HG02642 (cell line): ENCODE results near the gene TCFL5.

Experiments
- ATAC-seq: cut with Tn5 transposase; IDR thresholded peaks from one replicate; pipeline ENCODE4 v1.9.1; 2021; ENCODE audit warnings: mild to moderate bottlenecking; ENCODE audit not compliant: unreplicated experiment, poor library complexity

The TCFL5 gene

GRCh38 chr20:62861726-62862336 is at the start of gene TCFL5:
Gene TCFL5, minus strand, starts transcription at chr20:62861822. Its CDS starts 152 bp downstream, at chr20:62861670.
- ATAC-seq = peak; percentile 79

GRCh38 chr20:62910777-62911497 is 49.3 kb upstream of the TCFL5 start:
- no peak for ATAC-seq

GRCh38 chr20:62910217-62910766 is 48.7 kb upstream of the TCFL5 start:
- ATAC-seq = no peak

- ATAC-seq = no peak
These were observed 47.6 kb upstream of the TCFL5 start for GRCh38 chr20:62908971-62909791.

GRCh38 chr20:62907384-62908317 is 46.0 kb upstream of the TCFL5 start:
- ATAC-seq = no peak

- ATAC-seq = no peak
These were observed 45.2 kb upstream of the TCFL5 start for GRCh38 chr20:62906647-62907375.

- no peak for ATAC-seq
These were observed 44.6 kb upstream of the TCFL5 start for GRCh38 chr20:62906209-62906608.

GRCh38 chr20:62905536-62906117 is 44.0 kb upstream of the TCFL5 start:
- no peak for ATAC-seq

GRCh38 chr20:62902926-62903615 is 41.4 kb upstream of the TCFL5 start:
- ATAC-seq = no peak

- no peak for ATAC-seq
These were observed 40.3 kb upstream of the TCFL5 start for GRCh38 chr20:62901891-62902290.

- ATAC-seq = no peak
These were observed 39.3 kb upstream of the TCFL5 start for GRCh38 chr20:62900692-62901584.

- ATAC-seq = no peak
These were observed 38.5 kb upstream of the TCFL5 start for GRCh38 chr20:62900052-62900691.

GRCh38 chr20:62899633-62900051 is 38.0 kb upstream of the TCFL5 start:
- no peak for ATAC-seq

- ATAC-seq = no peak
These were observed 37.5 kb upstream of the TCFL5 start for GRCh38 chr20:62898970-62899632.

- no peak for ATAC-seq
These were observed 36.7 kb upstream of the TCFL5 start for GRCh38 chr20:62898093-62898964.
